ENCODE data around the gene CLN5.
"Not testable (repeated sequence)": the region's sequence is repeated elsewhere in the genome, so short reads cannot be mapped to it uniquely, and the experiment has no call there.

- TF ChIP-seq POLR2A, CTCF (IDR thresholded peaks at IDR 0.05): not testable (repeated sequence)
Measured at GRCh38 chr13:77008337-77008736, 16.5 kb downstream of the CLN5 start.

All from Peyer's patch (tissue), 4 donors.